OCI-LY3 (cell line): Measurements from ENCODE around the gene MYO15A.

Source experiments
- H2AFZ ChIP-seq: fragments of 200-600, 300-600 bp; shearing (Covaris generic); 2 replicates; pipeline ENCODE4 v1.6.0; 2014; ENCODE audit warnings: antibody characterized with exemption, low read depth, low read length
- H3K27ac ChIP-seq: fragments of 200-600, 300-600 bp; sonication (generic); 2 replicates; pipeline ENCODE4 v1.5.1; 2014; ENCODE audit warnings: mild to moderate bottlenecking, low read length, moderate library complexity, mixed read lengths
- H3K27me3 ChIP-seq: fragments of 200-600, 300-600 bp; sonication (generic); 2 replicates; pipeline ENCODE4 v1.6.1; 2014; ENCODE audit warnings: low read depth, low read length, mixed read lengths
- H3K36me3 ChIP-seq: fragments of 200-600, 300-600 bp; sonication (generic); replicated peaks from 2 replicates; pipeline ENCODE3; 2014; ENCODE audit warnings: low read depth, low read length, mixed read lengths
- H3K4me1 ChIP-seq: fragments of 300-600, 200-600 bp; sonication (generic); 2 replicates; pipeline ENCODE4 v1.6.1; 2014; ENCODE audit warnings: low read length, mixed read lengths
- H3K4me2 ChIP-seq: fragments of 200-600, 300-600 bp; sonication (generic); 2 replicates; pipeline ENCODE4 v1.6.1; 2014; ENCODE audit warnings: low read length, mixed read lengths
- H3K4me3 ChIP-seq: fragments of 300-600, 200-600 bp; sonication (generic); 2 replicates; pipeline ENCODE4 v1.5.1; 2014; ENCODE audit warnings: antibody characterized with exemption, mild to moderate bottlenecking, low read length, moderate library complexity
- H3K79me2 ChIP-seq: fragments of 300-600, 200-600 bp; shearing (Covaris generic); 2 replicates; pipeline ENCODE4 v1.6.1; 2014; ENCODE audit warnings: mild to moderate bottlenecking, low read length, mixed read lengths
- H3K9ac ChIP-seq: fragments of 300-600, 200-600 bp; shearing (Covaris generic); 2 replicates; pipeline ENCODE4 v1.6.0; 2014; ENCODE audit warnings: mild to moderate bottlenecking, low read length, moderate library complexity
- H3K9me3 ChIP-seq: fragments of 200-600, 300-600 bp; shearing (Covaris generic); 2 replicates; pipeline ENCODE4 v1.6.1; 2014; ENCODE audit warnings: low read length, mixed read lengths; ENCODE audit not compliant: insufficient read depth
- H4K20me1 ChIP-seq: fragments of 200-600, 300-600 bp; sonication (generic); 2 replicates; pipeline ENCODE4 v1.6.1; 2016; ENCODE audit warnings: low read length, mixed read lengths; ENCODE audit not compliant: insufficient read depth
- CTCF ChIP-seq: fragments of 200-600, 300-600 bp; sonication (generic); IDR thresholded peaks from 2 replicates; pipeline ENCODE4 v1.5.1; 2014; ENCODE audit warnings: antibody characterized with exemption, low read length, low read depth
- EZH2phosphoT487 ChIP-seq: fragments of 200-600 bp; shearing (Covaris generic); IDR thresholded peaks from 2 replicates; pipeline ENCODE4 v1.6.1; 2018; ENCODE audit warnings: antibody characterized with exemption, mixed run types, low read depth

MYO15A gene

DNA sequence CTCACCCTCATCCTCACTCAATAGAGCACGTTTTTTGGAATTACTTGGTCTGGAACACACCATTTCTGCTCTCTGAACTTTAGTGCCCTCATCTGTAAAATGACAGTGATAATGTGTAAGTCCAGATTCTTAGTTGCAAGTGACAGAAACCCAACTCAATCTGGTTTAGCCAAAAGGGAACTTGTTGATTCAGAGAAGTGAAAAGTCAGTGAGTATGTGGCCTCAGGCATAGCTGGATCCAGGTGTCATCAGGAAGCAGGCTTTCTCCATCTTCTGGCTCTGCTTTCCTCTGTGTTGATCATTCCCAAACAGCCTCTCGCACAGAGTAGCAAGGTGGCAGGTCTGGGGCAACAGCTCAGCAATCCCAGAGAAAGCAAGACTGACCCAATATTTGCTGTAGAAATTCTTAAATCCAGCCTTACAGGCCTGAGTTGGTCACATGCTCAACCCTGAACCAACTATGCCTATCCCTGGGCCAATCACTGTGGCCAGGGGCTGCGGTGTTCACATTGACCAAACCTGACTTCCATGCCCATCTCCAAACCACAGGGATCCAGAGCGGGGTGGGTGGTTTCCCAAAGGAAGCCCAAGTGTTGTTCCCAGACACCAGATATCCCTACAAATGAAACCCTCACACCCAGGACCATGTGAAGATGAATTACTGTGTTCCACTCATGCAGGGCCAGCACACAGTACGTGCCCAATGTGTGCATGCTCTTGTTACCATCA is 51.7 kb downstream of the MYO15A start:
- H3K27me3 ChIP-seq: no peaks in the 10 kb centered on the region
- peaks cover 6% of the 10 kb centered on the region for H3K4me1 ChIP-seq
- H3K27ac ChIP-seq: no peak overlapping the region
- no peak overlapping the region for H2AFZ ChIP-seq
- no peaks in the 10 kb centered on the region for H3K79me2 ChIP-seq
- H3K4me3 ChIP-seq: no peak overlapping the region
- no peak overlapping the region for H3K9ac ChIP-seq
- no peaks in the 10 kb centered on the region for H4K20me1 ChIP-seq
- H3K36me3 ChIP-seq: no peaks in the 10 kb centered on the region
- TF ChIP-seq EZH2phosphoT487 (no peak), CTCF (no peak)
- no peak overlapping the region for H3K4me2 ChIP-seq
- no peaks in the 10 kb centered on the region for H3K9me3 ChIP-seq

DNA sequence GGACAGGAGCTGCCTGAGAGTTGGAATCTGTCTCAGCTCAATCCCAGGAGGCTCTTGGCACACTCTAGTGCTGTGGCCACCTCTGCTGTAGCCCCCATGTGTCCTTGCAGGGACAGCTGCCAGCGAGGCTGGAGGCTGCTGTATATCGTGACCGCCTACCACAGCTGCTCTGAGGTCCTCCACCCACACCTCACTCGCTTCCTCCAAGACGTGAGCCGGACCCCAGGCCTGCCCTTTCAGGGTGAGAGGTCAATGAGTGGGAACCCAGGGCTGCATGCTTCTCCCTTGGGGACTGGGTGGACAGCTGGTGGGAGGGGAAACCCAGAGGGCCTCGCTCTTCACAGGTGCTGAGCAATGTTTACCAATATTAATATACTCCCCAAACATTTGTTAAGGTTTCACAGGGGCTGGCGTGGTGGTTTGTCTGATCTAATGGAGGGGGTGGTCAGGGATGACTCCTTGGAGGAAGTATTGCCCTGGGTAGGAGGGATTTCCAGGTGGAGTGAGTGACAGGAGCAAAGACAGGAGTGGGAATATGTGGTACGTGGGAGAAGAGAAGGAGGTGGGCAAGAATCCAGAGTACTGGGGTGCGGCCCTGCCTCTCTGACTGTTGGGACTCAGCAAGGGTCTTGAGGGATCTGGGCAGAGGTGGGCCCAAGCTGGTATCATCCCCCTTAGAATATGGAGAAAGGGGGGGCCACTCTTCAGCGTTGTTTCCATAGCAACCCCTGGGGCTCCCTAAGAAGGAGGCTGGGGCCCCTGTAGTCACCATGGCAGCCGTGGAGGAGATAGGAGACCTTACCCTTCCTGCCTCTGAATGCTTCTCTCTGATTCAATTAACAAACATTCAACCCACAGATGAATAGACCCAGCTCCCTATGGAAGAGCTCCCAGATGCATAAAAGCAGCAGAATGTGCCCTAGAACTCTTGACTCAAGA is 52.9 kb downstream of the MYO15A start:
- Histone ChIP-seq H3K27me3 (no peaks in the 10 kb centered on the region), H3K9me3 (no peaks in the 10 kb centered on the region), H3K4me3 (no peak overlapping the region), H4K20me1 (no peaks in the 10 kb centered on the region), H3K4me2 (no peak overlapping the region), H2AFZ (no peak overlapping the region), H3K79me2 (no peaks in the 10 kb centered on the region), H3K4me1 (peaks cover 6% of the 10 kb centered on the region), H3K9ac (no peak overlapping the region), H3K27ac (no peak overlapping the region), H3K36me3 (no peaks in the 10 kb centered on the region)
- TF ChIP-seq CTCF (no peak), EZH2phosphoT487 (no peak)

GRCh38 chr17:18163547-18163946 is 55.0 kb downstream of the MYO15A start:
- no peaks in the 10 kb centered on the region for H3K36me3 ChIP-seq
- H3K4me2 ChIP-seq: no peak overlapping the region

More at GRCh38 chr17:18163547-18163946, 55.0 kb downstream of the MYO15A start:
- no peak for TF ChIP-seq CTCF
- no peak for TF ChIP-seq EZH2phosphoT487
- H4K20me1 ChIP-seq: no peaks in the 10 kb centered on the region
- no peak overlapping the region for H3K27ac ChIP-seq
- no peak overlapping the region for H3K9ac ChIP-seq
- H2AFZ ChIP-seq: no peak overlapping the region
- H3K27me3 ChIP-seq: no peaks in the 10 kb centered on the region
- H3K4me3 ChIP-seq: no peak overlapping the region
- H3K4me1 ChIP-seq: no peaks in the 10 kb centered on the region
- no peaks in the 10 kb centered on the region for H3K9me3 ChIP-seq
- no peaks in the 10 kb centered on the region for H3K79me2 ChIP-seq
